ENCODE data around the gene LPCAT3. TPM values are rescaled to one million over a fixed set of nuclear protein-coding genes. Genes with fewer than 3 reads are reported as not detected.
A peak's percentile ranks its signal among the peaks of the same experiment; 100 is the strongest.

Gene LPCAT3
- total RNA-seq, 1 donor from 2014 or later = 19.7 TPM

DNA sequence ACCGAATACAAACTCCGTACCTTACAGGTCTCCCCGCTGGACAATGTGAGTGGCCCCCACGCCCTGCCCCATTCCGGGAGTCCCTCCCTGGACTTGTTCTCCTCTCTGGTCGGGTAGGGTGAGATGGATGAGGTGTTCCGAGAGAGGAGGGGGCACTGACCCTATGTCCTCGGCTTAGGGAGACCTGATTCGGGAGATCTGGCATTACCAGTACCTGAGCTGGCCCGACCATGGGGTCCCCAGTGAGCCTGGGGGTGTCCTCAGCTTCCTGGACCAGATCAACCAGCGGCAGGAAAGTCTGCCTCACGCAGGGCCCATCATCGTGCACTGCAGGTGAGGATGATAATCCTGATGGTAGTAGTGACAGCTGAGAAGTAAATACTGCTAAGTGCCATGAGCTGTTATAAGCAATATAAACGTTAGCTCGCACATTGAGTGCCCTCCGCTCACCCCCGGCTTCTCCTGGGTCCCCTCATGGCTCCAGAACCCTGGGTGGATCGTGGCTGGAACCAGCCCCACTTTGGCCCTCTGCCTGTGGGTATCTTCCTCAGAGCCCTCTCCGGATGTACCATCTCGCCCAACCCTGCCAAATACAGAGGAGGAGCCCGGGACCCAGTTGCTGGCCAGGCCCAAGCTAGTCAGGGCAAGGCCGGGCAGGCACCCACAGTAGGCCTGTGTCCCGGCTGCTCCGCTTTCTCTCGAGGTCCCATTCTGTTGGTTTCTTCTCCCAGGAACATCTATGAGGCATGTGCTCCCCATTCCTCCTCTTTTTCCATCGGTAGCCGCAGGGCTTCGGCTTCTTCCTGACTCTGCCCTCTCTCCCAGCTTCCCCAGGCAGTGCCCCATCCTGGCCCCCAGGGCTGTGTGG lies 60.3 kb downstream of the LPCAT3 start:
- intact Hi-C loops (cut with DNase I) = no loop called here
- DNase-seq (ENCODE audit: low spot score) = no peak

DNA sequence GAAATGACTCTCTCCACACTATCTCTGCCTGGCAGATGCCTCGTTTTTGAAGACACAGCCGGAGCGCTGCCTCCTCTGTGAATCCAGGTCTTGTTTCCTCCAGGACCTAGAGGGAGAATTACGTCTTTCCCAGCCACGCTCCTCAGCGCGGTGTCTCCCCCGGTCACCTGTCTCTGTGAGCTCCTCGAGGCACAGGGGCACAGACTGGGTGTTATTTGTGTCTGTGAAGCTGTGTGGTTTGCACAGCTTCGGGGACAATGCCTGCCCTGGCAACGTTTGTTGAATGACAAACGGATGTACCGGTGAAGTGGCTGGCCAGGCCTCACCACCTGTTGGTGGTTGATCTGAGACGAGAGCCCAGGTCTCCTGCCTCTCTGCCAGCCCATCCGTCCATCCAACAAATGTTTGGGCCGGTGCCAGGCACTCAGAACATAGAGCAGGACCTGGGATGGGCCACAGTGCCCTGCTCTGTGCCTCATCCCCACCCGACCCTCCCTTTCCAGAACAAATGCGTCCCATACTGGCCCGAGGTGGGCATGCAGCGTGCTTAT lies 61.0 kb downstream of the LPCAT3 start:
- intact Hi-C loops (cut with DNase I) = no loop called here
- DNase-seq (ENCODE audit: low spot score) = peak; percentile 71

DNA sequence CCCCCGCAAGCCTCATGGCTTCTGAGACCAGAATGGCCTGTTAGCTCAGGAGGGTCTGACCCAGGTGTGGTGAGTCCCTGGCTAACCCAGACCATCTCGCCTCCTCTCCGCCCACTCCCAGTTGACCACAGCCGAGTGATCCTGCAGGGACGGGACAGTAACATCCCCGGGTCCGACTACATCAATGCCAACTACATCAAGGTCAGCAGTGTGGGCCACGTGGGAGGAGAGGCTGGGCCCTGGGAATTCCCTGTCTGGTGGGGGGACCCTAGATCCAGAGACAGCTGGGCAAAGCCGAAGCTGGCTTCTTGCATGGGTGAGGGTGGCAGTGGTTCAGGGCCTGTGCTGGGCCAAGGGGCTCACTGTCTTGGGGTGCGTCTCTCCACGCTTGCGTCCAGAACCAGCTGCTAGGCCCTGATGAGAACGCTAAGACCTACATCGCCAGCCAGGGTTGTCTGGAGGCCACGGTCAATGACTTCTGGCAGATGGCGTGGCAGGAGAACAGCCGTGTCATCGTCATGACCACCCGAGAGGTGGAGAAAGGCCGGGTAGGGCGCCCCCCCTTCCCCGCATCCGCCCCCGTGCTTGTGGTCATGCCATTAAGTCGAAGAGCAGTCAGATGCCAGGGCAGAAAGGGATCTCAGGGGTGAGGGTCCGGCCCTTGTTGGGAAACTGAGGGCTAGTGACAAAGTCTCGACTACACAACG lies 62.1 kb downstream of the LPCAT3 start:
- intact Hi-C loops (cut with DNase I) = no loop called here
- DNase-seq (ENCODE audit: low spot score) = peak; percentile 75

DNA sequence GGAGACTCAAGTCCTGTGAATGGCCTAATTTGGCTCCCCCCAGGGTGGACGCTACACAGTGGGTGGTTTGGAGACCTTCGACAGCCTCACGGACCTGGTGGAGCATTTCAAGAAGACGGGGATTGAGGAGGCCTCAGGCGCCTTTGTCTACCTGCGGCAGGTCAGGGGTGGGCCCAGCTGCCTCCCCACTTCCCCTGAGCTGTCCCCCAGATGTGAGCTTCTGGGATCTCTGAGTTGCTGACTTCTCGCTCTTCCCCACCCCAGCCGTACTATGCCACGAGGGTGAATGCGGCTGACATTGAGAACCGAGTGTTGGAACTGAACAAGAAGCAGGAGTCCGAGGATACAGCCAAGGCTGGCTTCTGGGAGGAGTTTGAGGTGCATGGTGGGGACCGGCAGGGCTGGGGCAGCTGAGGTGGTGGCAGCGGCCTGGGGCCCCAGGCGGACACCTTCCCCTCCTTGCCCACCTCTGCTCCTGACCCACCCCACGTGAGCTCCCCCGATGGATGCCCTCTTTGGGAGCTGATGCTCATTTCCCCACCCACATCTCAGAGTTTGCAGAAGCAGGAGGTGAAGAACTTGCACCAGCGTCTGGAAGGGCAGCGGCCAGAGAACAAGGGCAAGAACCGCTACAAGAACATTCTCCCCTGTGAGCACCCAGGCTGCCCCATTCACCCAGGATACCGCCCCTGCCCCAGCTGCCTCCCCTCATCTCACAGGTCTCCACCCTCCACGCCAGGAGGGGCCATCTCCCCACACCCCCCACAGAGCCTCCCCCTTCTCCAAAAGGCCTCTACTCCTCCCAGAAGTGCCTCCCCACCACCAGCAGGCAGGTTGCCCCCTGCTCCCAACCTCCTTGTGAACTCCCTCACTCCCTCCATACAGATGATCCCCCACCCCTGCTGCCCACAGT lies 62.9 kb downstream of the LPCAT3 start:
- intact Hi-C loops (cut with DNase I) = no loop called here

DNA sequence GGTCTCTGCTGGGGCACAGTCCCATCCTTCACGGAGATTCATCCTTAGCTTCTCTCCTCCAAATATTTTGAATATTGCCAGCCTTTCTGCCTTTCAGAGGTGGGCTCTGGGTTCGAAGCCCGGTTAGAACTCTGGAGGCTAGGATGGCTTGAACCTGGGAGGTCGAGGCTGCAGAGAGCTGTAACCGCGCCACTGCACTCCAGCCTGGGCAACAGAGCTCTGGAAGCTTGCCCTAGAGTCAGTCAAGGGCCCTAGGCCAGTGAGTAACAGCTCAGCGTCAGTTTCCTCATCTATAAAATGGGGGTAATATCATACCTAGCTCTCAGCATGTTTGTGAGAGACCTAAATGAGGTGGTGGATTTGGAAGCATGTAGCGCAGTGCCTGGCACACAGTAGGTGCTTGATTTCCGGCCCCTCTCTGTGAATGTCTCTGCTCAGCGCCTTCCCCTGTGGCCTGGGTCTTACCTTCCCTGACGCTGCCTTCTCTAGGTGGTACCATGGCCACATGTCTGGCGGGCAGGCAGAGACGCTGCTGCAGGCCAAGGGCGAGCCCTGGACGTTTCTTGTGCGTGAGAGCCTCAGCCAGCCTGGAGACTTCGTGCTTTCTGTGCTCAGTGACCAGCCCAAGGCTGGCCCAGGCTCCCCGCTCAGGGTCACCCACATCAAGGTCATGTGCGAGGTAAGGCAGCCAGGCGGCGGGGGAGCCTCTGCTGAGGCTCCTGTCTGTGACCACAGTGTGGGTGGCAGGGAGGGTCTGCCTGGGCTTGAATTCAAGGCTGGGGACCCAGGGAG lies 63.8 kb downstream of the LPCAT3 start:
- intact Hi-C loops (cut with DNase I) = no loop called here
- peak; percentile 70 for DNase-seq (ENCODE audit: low spot score)

More for the DNA sequence above, 62.9 kb downstream of the LPCAT3 start:
- peak; percentile 63 for DNase-seq (ENCODE audit: low spot score)

DNA sequence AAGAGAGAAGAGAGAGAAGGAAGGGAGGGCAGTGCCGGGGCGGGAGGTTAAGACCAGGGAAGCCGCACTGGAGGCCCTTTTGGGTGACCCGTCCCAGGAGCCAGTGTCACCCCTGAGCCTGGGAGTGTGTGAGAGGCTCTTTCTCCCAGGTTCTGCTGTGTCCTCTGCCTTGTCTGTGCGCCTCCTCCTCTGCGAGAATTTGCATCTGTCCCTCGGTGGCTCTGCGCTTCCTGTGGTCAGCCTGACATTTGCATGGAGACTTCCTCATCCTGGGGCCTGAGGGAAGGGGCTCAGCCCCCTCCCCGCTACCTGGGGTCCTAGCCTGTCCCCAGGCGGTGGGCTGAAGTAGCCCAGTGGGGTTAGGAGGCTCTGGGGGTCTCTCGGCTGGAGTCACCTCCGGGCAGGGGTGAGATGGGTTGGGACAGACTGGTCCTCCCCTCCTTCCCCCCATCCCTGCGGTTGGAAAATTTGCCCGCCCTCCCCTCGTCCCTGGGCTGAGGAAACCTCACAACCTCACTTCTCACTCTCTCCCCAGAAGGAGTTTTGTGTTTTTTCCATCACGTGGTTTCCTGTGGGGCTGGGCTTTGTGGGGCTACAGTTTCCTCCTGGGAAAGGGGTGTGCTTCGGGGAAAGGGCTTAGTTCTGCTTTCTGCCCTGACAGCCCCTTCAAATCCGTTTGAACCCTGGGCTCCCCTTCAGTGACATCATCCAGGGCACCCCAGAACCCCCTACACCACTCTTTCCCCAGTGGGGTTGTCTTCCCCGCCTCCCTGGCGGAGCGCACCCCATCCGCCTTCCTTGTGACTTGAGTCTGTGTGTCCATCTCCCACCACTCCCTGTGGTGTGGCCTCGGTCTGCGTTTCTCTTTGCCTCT lies 64.6 kb downstream of the LPCAT3 start:
- peak; percentile 92 for DNase-seq (ENCODE audit: low spot score)
- intact Hi-C loops (cut with DNase I) = no loop called here

DNA sequence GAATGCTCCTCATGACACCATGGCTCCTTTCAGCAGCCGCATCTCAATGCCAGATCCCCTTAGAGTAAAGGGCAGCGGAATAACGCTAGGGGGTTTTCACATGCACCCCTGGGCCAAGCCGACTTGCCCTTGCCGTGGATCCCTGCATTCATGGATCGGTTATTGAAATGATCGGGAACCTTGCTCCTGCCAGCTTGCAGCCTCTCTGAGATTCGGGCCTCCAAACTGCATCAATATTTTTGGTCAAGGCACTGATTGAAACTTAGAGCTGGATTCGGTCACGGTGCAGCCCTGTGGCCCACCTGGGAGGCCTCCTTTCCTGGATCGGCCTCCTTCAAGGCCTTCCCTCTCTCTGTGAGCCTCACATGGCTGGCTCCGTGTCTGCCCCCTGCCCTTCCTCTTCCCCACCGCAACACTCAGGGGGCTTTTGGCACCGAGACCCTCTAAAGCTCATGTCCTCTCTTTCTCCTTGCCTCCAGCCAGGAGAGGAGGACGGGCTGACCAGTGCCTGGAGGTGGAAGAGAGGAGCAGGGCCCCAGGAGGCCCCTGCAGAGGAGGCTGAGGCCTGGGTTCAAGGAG lies 65.3 kb downstream of the LPCAT3 start:
- DNase-seq (ENCODE audit: low spot score) = no peak
- intact Hi-C loops (cut with DNase I) = no loop called here

DNA sequence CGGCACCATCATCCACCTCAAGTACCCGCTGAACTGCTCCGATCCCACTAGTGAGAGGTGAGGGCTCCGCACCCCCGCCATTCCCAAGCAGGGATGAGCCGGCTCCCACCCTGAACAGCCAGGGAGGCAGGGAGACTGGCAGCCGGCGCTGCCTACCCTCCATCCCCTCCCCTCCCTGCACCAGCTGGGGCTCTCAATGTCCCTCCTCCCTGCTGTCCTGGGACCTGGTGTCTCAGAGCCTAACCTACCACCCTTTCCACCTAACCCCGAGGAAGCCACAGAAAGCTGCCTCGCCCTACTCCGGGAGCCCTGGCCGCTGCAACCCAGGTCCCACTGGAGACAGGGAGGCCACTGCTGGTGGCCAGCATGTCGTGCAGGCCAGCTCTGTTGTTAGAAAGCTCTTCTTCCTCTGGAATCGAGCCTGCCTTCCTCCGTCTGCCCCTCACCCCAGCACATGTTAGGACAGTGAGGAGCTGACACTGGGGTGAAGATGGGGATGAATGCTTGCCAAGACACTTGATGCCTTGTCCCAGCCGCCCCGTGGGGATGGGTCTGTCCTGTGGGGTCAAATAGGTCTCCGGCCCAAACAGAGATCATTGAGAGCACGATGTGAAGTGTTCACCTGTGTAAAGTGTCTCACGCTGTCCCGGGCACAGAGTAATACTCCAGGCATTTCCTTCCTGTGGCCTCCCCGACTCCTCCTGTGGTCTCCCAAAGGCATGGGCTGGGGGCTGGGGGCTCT lies 66.0 kb downstream of the LPCAT3 start:
- intact Hi-C loops (cut with DNase I) = no loop called here
- DNase-seq (ENCODE audit: low spot score) = peak; percentile 72

DNA sequence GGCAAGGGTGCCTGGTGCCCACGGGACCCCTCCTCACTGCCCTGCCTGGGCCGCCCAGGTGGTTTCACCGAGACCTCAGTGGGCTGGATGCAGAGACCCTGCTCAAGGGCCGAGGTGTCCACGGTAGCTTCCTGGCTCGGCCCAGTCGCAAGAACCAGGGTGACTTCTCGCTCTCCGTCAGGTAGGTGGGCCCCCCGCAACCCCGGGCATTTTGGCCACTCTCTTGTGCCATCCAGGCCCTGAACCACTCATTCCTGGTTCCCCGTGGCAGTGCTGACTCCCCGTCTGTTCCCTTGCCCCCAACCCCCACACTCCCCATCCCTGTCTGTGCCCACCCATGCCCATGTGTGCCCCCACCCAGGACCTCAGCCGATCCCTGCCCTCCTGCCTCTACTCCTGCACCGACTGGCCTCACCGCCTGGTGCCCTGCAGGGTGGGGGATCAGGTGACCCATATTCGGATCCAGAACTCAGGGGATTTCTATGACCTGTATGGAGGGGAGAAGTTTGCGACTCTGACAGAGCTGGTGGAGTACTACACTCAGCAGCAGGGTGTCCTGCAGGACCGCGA lies 66.6 kb downstream of the LPCAT3 start:
- intact Hi-C loops (cut with DNase I) = no loop called here
- peak; percentile 77 for DNase-seq (ENCODE audit: low spot score)

DNA sequence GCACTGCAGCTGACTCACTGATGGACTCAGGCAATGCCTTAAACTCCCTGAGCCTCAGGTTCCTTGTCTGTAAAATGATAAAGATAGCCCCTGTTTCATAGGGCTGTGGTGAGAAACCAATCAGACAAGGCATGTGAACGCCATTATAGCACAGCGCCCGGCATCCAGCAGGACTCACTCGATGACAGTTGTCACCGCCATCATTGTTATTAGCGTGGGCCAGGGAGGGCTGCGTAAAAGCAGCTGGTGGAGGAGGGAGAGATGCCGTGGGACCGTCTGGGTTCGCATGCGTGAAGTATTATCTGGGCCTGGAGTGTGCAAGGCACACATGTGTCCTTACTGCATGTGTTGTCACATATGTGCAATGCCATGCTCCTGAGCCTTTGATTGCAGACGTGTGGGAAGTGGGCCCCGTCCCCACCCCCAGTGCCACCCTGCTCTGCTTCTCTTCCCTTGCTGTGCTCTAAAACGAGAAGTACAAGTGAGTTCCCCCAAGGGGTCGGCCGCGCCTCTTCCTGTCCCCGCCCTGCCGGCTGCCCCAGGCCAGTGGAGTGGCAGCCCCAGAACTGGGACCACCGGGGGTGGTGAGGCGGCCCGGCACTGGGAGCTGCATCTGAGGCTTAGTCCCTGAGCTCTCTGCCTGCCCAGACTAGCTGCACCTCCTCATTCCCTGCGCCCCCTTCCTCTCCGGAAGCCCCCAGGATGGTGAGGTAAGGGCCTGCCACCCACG lies 67.3 kb downstream of the LPCAT3 start, which contains the start of gene PTPN6:
TSS of gene PTPN6 (plus strand) at position 546 of the 730 bp plus-strand sequence. CDS start at position 703, 157 bp downstream.
- DNase-seq (ENCODE audit: low spot score) = peak; percentile 91
- intact Hi-C loops (cut with DNase I) = no loop called here

DNA sequence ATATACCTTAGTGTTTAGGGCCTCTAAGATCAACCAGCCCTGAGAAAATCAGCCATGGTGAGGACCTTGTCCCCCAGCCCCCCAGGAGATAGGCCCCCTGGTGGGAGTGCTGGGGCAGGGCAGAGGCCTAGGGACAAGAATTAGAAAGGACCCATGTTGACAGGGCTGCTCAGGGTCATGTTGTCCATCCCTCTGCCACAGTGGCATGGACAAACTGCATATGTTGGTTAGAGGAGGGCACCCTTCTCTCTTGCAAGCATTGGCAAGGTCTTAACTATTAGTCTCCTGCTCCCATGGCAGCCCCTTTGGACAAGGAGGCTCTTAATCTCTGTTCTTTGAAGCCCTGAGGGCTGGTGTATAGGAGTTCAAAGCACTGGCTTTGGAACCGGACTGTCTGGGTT lies 67.9 kb downstream of the LPCAT3 start:
- peak; percentile 58 for DNase-seq (ENCODE audit: low spot score)
- intact Hi-C loops (cut with DNase I) = no loop called here

DNA sequence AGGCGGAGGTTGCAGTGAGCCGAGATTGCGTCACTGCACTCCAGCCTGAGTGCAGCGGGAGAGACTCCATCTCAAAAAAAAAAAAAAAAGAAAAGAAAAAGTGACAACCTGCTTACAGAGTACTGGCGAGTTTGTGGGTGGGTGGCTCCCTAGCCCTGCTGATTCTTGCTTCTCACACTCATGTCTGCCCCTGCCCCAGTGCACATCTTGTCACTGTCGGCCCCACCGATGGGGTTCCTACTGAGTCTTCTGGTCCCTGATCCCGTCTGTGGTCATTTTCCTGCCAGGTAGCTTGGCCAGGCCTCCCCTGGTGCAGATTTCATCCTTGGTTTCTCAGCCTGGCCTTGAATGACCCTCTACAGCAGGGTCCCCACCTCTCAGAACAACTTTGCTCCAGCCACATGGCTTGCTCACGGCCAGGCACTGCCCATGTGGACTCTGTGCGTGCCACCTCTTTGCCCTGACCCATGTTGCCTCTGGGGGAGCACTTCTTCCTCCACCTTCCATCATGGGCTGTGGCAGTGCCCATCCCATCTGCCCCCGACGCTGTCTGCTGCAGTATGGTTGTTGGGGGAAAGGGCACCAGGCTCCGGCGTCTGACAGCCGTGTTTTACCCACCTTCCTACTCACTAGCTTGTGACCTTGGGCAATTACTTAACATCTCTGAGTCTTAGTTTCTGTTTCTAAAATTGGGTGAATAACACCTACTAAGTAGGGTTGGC lies 69.2 kb downstream of the LPCAT3 start:
- intact Hi-C loops (cut with DNase I) = no loop called here

DNA sequence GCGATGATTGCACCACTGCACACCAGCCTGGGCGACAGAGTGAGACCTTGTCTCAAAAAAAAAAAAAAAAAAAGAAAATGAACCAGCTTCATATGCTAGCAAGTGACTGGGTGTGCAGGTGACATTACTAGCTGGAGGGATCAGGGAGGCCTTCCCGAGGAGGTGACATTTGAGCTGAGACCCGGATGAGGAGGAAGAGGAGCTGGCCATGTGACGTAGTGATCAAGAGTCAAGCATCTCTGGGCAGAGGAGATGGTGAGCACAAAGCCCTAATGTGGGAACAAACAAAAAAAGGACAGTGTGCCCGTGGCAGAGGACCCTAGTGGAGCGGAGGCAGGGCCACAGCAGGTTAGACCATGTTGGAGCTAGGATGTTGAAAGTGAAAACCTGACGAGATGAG lies 70.7 kb downstream of the LPCAT3 start:
- DNase-seq (ENCODE audit: low spot score) = peak; percentile 58
- intact Hi-C loops (cut with DNase I) = no loop called here

More for the DNA sequence above, 69.2 kb downstream of the LPCAT3 start:
- peak; percentile 73 for DNase-seq (ENCODE audit: low spot score)

DNA sequence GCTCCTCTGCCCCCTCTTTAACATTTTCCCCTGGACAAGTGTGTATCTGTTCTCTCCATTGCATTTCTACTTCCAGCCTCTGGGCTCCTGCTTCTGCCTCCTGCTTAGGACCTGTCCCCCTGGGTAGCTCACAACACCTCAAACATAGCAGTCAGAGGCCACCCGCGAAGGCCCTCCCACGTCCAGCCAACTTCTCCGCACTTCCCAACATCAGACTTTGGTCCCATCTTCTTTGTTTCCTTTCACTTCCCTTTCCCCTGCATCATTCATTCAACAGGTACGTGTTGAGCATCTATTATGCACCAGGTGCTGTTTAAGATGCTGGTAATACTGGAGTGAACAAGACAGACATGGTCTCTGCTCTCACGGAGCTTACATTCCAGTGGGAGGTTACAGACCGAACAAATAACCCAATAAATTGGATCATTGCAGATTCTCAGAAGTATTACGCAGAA lies 71.3 kb downstream of the LPCAT3 start:
- intact Hi-C loops (cut with DNase I) = no loop called here
- DNase-seq (ENCODE audit: low spot score) = no peak

Measured in cardiac septum (tissue), 1 donor.